Endothelial cell of umbilical vein (primary cell): ENCODE measurements around the gene SCN5A. TPM values are rescaled to one million over a fixed set of nuclear protein-coding genes. Genes with fewer than 3 reads are reported as not detected.

ENCODE experiments used
- BruUV-seq: library from RNA; stranded (reverse); fragments of 400-500 nt; replicated peaks from 2 replicates; lab custom pipeline; 2021; lab: Mats Ljungman, UMichigan
- CTCF ChIA-PET: fragments of 300-600, 350-600 bp; sonication (Branson Sonifier 250); formaldehyde crosslinking; loops from one replicate; lab custom pipeline; 2021; ENCODE audit warnings: antibody characterized with exemption, inconsistent platforms; lab: Charles Lee
- POLR2A ChIA-PET: fragments of 300-600, 350-600 bp; sonication (Branson Sonifier 250); formaldehyde crosslinking; loops from one replicate; lab custom pipeline; 2021; ENCODE audit warnings: antibody characterized with exemption, inconsistent platforms; lab: Charles Lee
- DNase-seq: peaks from one replicate; pipeline ENCODE4 v3.0.0-alpha.2; 2011; ENCODE audit warnings: low read depth, low spot score
- FAIRE-seq: peaks from 2 replicates; lab custom pipeline; 2011; peaks lifted over from hg19 to GRCh38; lab: Jason Lieb, UNC
- H2AFZ ChIP-seq: 2 replicates; pipeline ENCODE4 v1.6.0; 2012; ENCODE audit warnings: low read depth, low read length, control low read depth, inconsistent platforms
- H3K27ac ChIP-seq: 2 replicates; pipeline ENCODE4 v1.5.1; 2011; ENCODE audit warnings: low read depth, mild to moderate bottlenecking, control low read depth, low read length, moderate library complexity; ENCODE audit not compliant: insufficient read depth
- H3K27me3 ChIP-seq, 2 experiments: 2 replicates each; pipeline versions ENCODE4 v1.6.0 to v1.6.1; 2011; ENCODE audit warnings: low read length in 2 of 2, mixed read lengths in 1 of 2; ENCODE audit not compliant: control insufficient read depth in 2 of 2, insufficient read depth in 2 of 2
- H3K36me3 ChIP-seq, 2 experiments: 2 replicates in 1 of 2; 3 replicates in 1 of 2; pipeline ENCODE4 v1.5.1; 2011; ENCODE audit warnings: low read length in 2 of 2, mild to moderate bottlenecking in 1 of 2, moderate library complexity in 1 of 2; ENCODE audit not compliant: control insufficient read depth in 2 of 2, insufficient read depth in 2 of 2; ENCODE audit errors: extremely low read depth in 1 of 2
- H3K4me1 ChIP-seq: 3 replicates; pipeline ENCODE4 v1.5.1; 2011; ENCODE audit warnings: mild to moderate bottlenecking, low read length; ENCODE audit not compliant: control insufficient read depth, insufficient read depth; ENCODE audit errors: extremely low read depth
- H3K4me2 ChIP-seq: 2 replicates; pipeline ENCODE4 v1.6.1; 2011; ENCODE audit warnings: low read length, control low read depth, mixed read lengths; ENCODE audit not compliant: insufficient read depth
- H3K4me3 ChIP-seq, 3 experiments: fragments of 200-600 bp in 1 of 3; sonication (generic), shearing (Covaris generic) in 1 of 3; replicated peaks in 1 of 3; 2 replicates each; pipeline ENCODE4 v1.5.1; 2011 to 2016; ENCODE audit warnings: control low read depth in 3 of 3, low read length in 3 of 3, mild to moderate bottlenecking in 2 of 3, inconsistent platforms in 1 of 3, low read depth in 1 of 3, moderate library complexity in 1 of 3; ENCODE audit not compliant: insufficient read depth in 1 of 3
- H3K79me2 ChIP-seq: 2 replicates; pipeline ENCODE4 v1.6.0; 2012; ENCODE audit warnings: low read length, inconsistent platforms; ENCODE audit not compliant: control insufficient read depth, insufficient read depth
- H3K9ac ChIP-seq: replicated peaks from 2 replicates; pipeline ENCODE3; 2011; ENCODE audit warnings: low read length, control low read depth; ENCODE audit not compliant: insufficient read depth; ENCODE audit errors: extremely low read depth
- H3K9me1 ChIP-seq: replicated peaks from 3 replicates; pipeline ENCODE4 v1.6.0; 2011; ENCODE audit warnings: mild to moderate bottlenecking, low read length; ENCODE audit not compliant: control insufficient read depth, insufficient read depth; ENCODE audit errors: extremely low read depth
- H3K9me3 ChIP-seq: replicated peaks from 2 replicates; pipeline ENCODE4 v1.5.1; 2012; ENCODE audit warnings: low read length, inconsistent platforms; ENCODE audit not compliant: control insufficient read depth, insufficient read depth
- H4K20me1 ChIP-seq: replicated peaks from 2 replicates; pipeline ENCODE3; 2011; ENCODE audit warnings: mild to moderate bottlenecking, low read length; ENCODE audit not compliant: control insufficient read depth, insufficient read depth; ENCODE audit errors: extremely low read depth
- CTCF ChIP-seq, 2 donors: IDR thresholded peaks; 1 replicate in 1 of 2; 2 replicates in 1 of 2; pipeline ENCODE4 v1.5.1; 2011; ENCODE audit warnings: low read length in 2 of 2, mild to moderate bottlenecking in 2 of 2, moderate library complexity in 2 of 2, control low read depth in 1 of 2, inconsistent platforms in 1 of 2, low read depth in 1 of 2; ENCODE audit not compliant: insufficient read depth in 1 of 2; ENCODE audit errors: extremely low read depth in 1 of 2
- EZH2 ChIP-seq: IDR thresholded peaks from 2 replicates; pipeline ENCODE4 v1.6.1; 2012; ENCODE audit warnings: borderline replicate concordance, low read depth, mild to moderate bottlenecking, moderate library complexity, low read length, inconsistent platforms; ENCODE audit not compliant: severe bottlenecking
- FOS ChIP-seq: IDR thresholded peaks from 2 replicates; pipeline ENCODE4 v1.6.1; 2011; ENCODE audit warnings: mild to moderate bottlenecking, low read length, moderate library complexity, borderline replicate concordance; ENCODE audit not compliant: insufficient read depth
- GATA2 ChIP-seq: IDR thresholded peaks from 2 replicates; pipeline ENCODE4 v1.7.0; 2011; ENCODE audit warnings: low read depth, mild to moderate bottlenecking, moderate library complexity, mixed read lengths, low read length; ENCODE audit not compliant: insufficient read length, insufficient read depth
- JUN ChIP-seq: IDR thresholded peaks from 2 replicates; pipeline ENCODE4 v1.6.1; 2011; ENCODE audit warnings: borderline replicate concordance, low read depth; ENCODE audit not compliant: insufficient read length, insufficient read depth
- MYC ChIP-seq: IDR thresholded peaks from one replicate; pipeline ENCODE4 v1.6.1; 2011; ENCODE audit warnings: mild to moderate bottlenecking, low read depth, low read length
- POLR2A ChIP-seq: IDR thresholded peaks from 2 replicates; pipeline ENCODE4 v1.6.1; 2012; ENCODE audit warnings: low read depth, mild to moderate bottlenecking, control low read depth, low read length
- POLR2AphosphoS5 ChIP-seq: IDR thresholded peaks from 2 replicates; pipeline ENCODE4 v1.6.1; 2012; ENCODE audit warnings: low read depth, mild to moderate bottlenecking, control low read depth, low read length, moderate library complexity; ENCODE audit not compliant: insufficient read depth
- dilution Hi-C: fragments of 300-500 bp; cut with MboI; formaldehyde crosslinking; loops from one replicate; pipeline ENCODE4 v1.15.0; 2019; ENCODE audit warnings: low sequenced_read_pairs; ENCODE audit not compliant: extremely low pct_ligation_motif_present
- intact Hi-C: fragments of 100-400 bp; cut with micrococcal nuclease; formaldehyde crosslinking; loops from one replicate; pipeline ENCODE4 v1.10.0; 2022
- polyA plus RNA-seq, 4 experiments: library from polyadenylated mRNA; depleted of rRNA in 3 of 4; stranded (reverse) in 3 of 4; unstranded in 1 of 4; fragments of >200 nt; gene quantifications; 2 replicates each; pipeline versions ENCODE4 v1.2.1 to v1.2.3, GENCODE V29; 2011 to 2012; ENCODE audit warnings: missing spikeins in 1 of 4
- total RNA-seq: library from RNA; stranded (reverse); gene quantifications from 2 replicates; pipeline ENCODE4 v1.2.3, GENCODE V29; 2021
- TF ChIP-seq, protein P1 (sequence below): IDR thresholded peaks from 2 replicates; pipeline ENCODE4 v1.6.1; 2011; ENCODE audit not compliant: insufficient read depth, insufficient read length

SCN5A gene
- total and polyA plus RNA-seq, 2 donors (not counting 3 experiments of a cell fraction or from before 2014, with no cell fraction given) = 2.7 to 20.0 TPM

DNA sequence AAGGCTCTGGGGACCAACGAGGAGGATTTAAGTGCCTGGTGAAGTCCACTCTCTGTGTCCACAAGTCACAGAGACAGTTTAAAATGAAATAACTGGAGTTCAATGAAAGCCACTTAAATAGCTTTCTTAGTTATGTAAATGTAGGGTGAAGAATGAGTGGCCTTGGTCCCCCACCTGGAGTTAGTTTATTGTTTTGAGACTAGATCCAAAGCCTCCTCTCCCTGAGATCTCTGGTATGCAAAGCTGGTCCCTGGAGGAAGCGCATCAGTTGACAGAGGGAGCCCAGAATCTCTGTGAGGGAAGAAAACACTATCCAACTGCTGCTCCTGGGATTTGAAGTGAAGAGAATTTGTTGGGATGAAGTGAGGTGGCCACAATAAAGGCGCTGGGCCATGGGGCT lies 112.8 kb downstream of the SCN5A start:
- no peak overlapping the region for H3K9ac ChIP-seq
- H3K4me1 ChIP-seq = no peaks in the 10 kb centered on the region
- DNase-seq (no peak), FAIRE-seq (no peak)
- no peaks in the 10 kb centered on the region for H3K27me3 ChIP-seq
- ChIA-PET CTCF (no interaction called here), POLR2A (no interaction called here)
- H3K27ac ChIP-seq = no peak overlapping the region
- no peak overlapping the region for H2AFZ ChIP-seq
- no peaks in the 10 kb centered on the region for H3K9me1 ChIP-seq
- H3K79me2 ChIP-seq = no peaks in the 10 kb centered on the region
- H3K4me2 ChIP-seq = no peak overlapping the region
- dilution Hi-C loops (no loop called here), intact Hi-C loops (no loop called here)
- TF ChIP-seq FOS (no peak), MYC (no peak), POLR2A (no peak), JUN (no peak), GATA2 (no peak), EZH2 (no peak), POLR2AphosphoS5 (no peak), CTCF (IDR thresholded peaks at IDR 0.05; ENCODE audit: extremely low read depth in 1 of 2, insufficient read depth in 1 of 2, low read depth in 1 of 2, low read length in 2 of 2) (no peak)
- TF ChIP-seq, protein P1, sequence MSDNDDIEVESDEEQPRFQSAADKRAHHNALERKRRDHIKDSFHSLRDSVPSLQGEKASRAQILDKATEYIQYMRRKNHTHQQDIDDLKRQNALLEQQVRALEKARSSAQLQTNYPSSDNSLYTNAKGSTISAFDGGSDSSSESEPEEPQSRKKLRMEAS = no peak
- no peak overlapping the region for H3K4me3 ChIP-seq
- H3K36me3 ChIP-seq = no peaks in the 10 kb centered on the region
- no TSS peak for BruUV-seq
- H4K20me1 ChIP-seq = no peaks in the 10 kb centered on the region
- H3K9me3 ChIP-seq = no peaks in the 10 kb centered on the region
